ENCODE data around the gene MYH9. TPM values are rescaled to one million over a fixed set of nuclear protein-coding genes. Genes with fewer than 3 reads are reported as not detected.

The MYH9 gene
- total RNA-seq = 100 to 1,000 TPM; 210 to 232 TPM

GRCh38 chr22:36387959-36388726 is at the start of gene MYH9:
Gene MYH9 (minus strand): TSS chr22:36387967. CDS start chr22:36349236, 38,731 bp downstream.

GRCh38 chr22:36252754-36253522 is 134.8 kb downstream of the MYH9 start, which contains the start of gene APOL1:
Gene APOL1 (plus strand): TSS chr22:36253133. CDS start chr22:36254956, 1,823 bp downstream.

GRCh38 chr22:36239401-36240171 is 148.2 kb downstream of the MYH9 start, which contains the start of gene APOL2:
Gene APOL2 (minus strand): TSS chr22:36239527. CDS start chr22:36233162, 6,365 bp downstream.

Small RNA genes within 50 kb of the gene (small RNA-seq; reads per million reads assigned to genes)
- gene MIR6819 = 0 to 0.06 reads per million in 2 donors

Other genes with a start within 250 kb of the MYH9 start
- gene APOL3, start 227.2 kb downstream of the MYH9 start, total RNA-seq = 1 to 10 TPM; 1.7 to 2.3 TPM
- gene APOL4, start 186.2 kb downstream of the MYH9 start, total RNA-seq = under 1 TPM in 1 of 2 donors, not detected in 1; under 0.01 TPM
- 100 to 1,000 TPM; 117 to 159 TPM for gene APOL2, start 148.4 kb downstream of the MYH9 start, total RNA-seq
- 10 to 100 TPM in 1 of 2 donors, 1 to 10 TPM in 1; 3.8 to 14.0 TPM for gene APOL1, start 134.8 kb downstream of the MYH9 start, total RNA-seq
- 10 to 100 TPM; 20.6 to 21.3 TPM for gene TXN2, start 93.7 kb upstream of the MYH9 start, total RNA-seq
- 10 to 100 TPM; 26.2 to 26.3 TPM for gene FOXRED2, start 119.1 kb upstream of the MYH9 start, total RNA-seq
- 100 to 1,000 TPM; 214 to 303 TPM for gene EIF3D, start 141.2 kb upstream of the MYH9 start, total RNA-seq